WI38 (cell line): ENCODE data around the gene GPC3.
"Not testable (repeated sequence)": the region's sequence is repeated elsewhere in the genome, so short reads cannot be mapped to it uniquely, and the experiment has no call there.

Source experiments
- H3K4me3 ChIP-seq: 2 replicates; pipeline ENCODE4 v1.5.1; 2011; ENCODE audit warnings: low read depth, mild to moderate bottlenecking, control low read depth, low read length
- TF ChIP-seq, protein P1 (sequence below): IDR thresholded peaks from 2 replicates; pipeline ENCODE4 v1.5.1; 2012; ENCODE audit warnings: low read depth, mild to moderate bottlenecking, control low read depth, low read length

Gene GPC3

GRCh38 chrX:133634416-133634815 is 351.0 kb downstream of the GPC3 start:
- TF ChIP-seq, protein P1, sequence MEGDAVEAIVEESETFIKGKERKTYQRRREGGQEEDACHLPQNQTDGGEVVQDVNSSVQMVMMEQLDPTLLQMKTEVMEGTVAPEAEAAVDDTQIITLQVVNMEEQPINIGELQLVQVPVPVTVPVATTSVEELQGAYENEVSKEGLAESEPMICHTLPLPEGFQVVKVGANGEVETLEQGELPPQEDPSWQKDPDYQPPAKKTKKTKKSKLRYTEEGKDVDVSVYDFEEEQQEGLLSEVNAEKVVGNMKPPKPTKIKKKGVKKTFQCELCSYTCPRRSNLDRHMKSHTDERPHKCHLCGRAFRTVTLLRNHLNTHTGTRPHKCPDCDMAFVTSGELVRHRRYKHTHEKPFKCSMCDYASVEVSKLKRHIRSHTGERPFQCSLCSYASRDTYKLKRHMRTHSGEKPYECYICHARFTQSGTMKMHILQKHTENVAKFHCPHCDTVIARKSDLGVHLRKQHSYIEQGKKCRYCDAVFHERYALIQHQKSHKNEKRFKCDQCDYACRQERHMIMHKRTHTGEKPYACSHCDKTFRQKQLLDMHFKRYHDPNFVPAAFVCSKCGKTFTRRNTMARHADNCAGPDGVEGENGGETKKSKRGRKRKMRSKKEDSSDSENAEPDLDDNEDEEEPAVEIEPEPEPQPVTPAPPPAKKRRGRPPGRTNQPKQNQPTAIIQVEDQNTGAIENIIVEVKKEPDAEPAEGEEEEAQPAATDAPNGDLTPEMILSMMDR = no peak

DNA sequence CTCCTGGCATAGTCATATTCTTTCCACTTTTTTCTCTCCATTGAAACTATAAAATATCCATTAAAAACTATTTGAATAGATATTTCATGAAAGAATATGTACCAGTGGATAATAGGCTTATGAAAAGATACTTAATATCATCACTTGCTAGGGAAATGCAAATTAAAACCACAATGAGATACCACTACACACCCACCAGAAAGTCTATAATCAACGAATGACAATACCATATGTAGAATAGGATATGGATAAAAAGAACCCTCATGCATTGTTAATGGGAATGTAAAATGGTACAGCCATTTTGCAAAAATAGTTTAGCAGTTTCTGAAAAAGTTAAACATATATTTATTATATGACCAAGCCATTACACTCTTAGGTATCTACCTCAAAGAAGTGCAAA is 351.4 kb downstream of the GPC3 start:
- H3K4me3 ChIP-seq = no peak overlapping the region
- TF ChIP-seq, protein P1 = no peak

More at GRCh38 chrX:133634416-133634815, 351.0 kb downstream of the GPC3 start:
- no peak overlapping the region for H3K4me3 ChIP-seq

GRCh38 chrX:133633162-133633561 is 352.2 kb downstream of the GPC3 start:
- TF ChIP-seq, protein P1 = no peak
- H3K4me3 ChIP-seq = no peak overlapping the region

DNA sequence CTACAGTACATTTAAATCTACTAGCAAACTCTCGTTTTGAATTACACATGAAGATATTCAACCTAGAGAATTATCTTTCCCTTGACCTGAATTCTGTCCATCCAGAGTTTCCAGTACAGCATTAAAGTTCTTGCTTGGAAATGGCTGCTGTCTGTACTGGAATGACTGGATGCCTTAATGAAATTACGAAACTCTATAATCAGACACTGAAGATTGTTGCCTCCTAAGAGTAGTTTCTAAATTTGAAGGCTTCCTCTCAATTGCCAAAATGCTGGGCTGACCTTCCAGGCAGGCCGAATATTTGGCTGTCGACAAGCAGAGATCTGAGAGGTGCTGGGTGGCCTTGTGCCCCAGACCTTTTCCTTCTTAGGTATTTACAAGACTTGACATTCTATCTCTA is 355.0 kb downstream of the GPC3 start:
- TF ChIP-seq, protein P1 = no peak
- H3K4me3 ChIP-seq = no peak overlapping the region

- no peak overlapping the region for H3K4me3 ChIP-seq
- TF ChIP-seq, protein P1 = no peak
Observed at GRCh38 chrX:133627673-133628072, 357.7 kb downstream of the GPC3 start.

GRCh38 chrX:133621384-133621783 is 364.0 kb downstream of the GPC3 start:
- not testable (repeated sequence) for H3K4me3 ChIP-seq

GRCh38 chrX:133611676-133612075 is 373.7 kb downstream of the GPC3 start:
- TF ChIP-seq, protein P1 = no peak
- no peak overlapping the region for H3K4me3 ChIP-seq

GRCh38 chrX:133610056-133610455 is 375.3 kb downstream of the GPC3 start:
- no peak overlapping the region for H3K4me3 ChIP-seq
- TF ChIP-seq, protein P1 = no peak
